Liver (tissue), 9 donors: Measurements from ENCODE around the gene CTSC. TPM values are rescaled to one million over a fixed set of nuclear protein-coding genes. Genes with fewer than 3 reads are reported as not detected.

ENCODE experiments used
- DNase-seq: peaks from one replicate; pipeline ENCODE4 v3.0.0-alpha.2; 2017; ENCODE audit warnings: low spot score
- H3K27ac ChIP-seq, 2 donors: one replicate each; pipeline ENCODE4 v1.7.0; 2013; ENCODE audit warnings: inconsistent platforms in 2 of 2, low read length in 2 of 2, control low read depth in 1 of 2, low read depth in 1 of 2, mild to moderate bottlenecking in 1 of 2
- H3K27me3 ChIP-seq, 4 donors: one replicate each; pipeline versions ENCODE4 v1.6.1 to v1.7.0; 2013; ENCODE audit warnings: low read length in 3 of 4, inconsistent platforms in 1 of 4, mild to moderate bottlenecking in 1 of 4, moderate library complexity in 1 of 4; ENCODE audit not compliant: control insufficient read depth in 4 of 4, insufficient read depth in 4 of 4
- H3K36me3 ChIP-seq, 4 donors: one replicate each; pipeline versions ENCODE4 v1.6.1 to v1.7.0; 2013; ENCODE audit warnings: low read length in 3 of 4, mild to moderate bottlenecking in 3 of 4, low read depth in 1 of 4, moderate library complexity in 1 of 4; ENCODE audit not compliant: control insufficient read depth in 4 of 4, insufficient read depth in 3 of 4
- H3K4me1 ChIP-seq, 4 donors: one replicate each; pipeline versions ENCODE4 v1.6.1 to v1.7.0; 2013; ENCODE audit warnings: low read length in 3 of 4, mild to moderate bottlenecking in 3 of 4, moderate library complexity in 1 of 4; ENCODE audit not compliant: control insufficient read depth in 4 of 4, insufficient read depth in 4 of 4
- H3K4me3 ChIP-seq, 3 donors: one replicate each; pipeline versions ENCODE4 v1.6.1 to v1.7.0; 2013; ENCODE audit warnings: low read length in 3 of 3, control low read depth in 1 of 3, low read depth in 1 of 3, mild to moderate bottlenecking in 1 of 3
- H3K9ac ChIP-seq, 2 donors: one replicate each; pipeline ENCODE4 v1.7.0; 2013; ENCODE audit warnings: low read length in 2 of 2, mild to moderate bottlenecking in 2 of 2, moderate library complexity in 2 of 2, control low read depth in 1 of 2, low read depth in 1 of 2
- H3K9me3 ChIP-seq, 4 donors: one replicate each; pipeline versions ENCODE4 v1.6.1 to v1.7.0; 2013; ENCODE audit warnings: low read length in 3 of 4; ENCODE audit not compliant: control insufficient read depth in 4 of 4
- EGR1 ChIP-seq, 2 donors: IDR thresholded peaks; 2 replicates each; pipeline ENCODE4 v1.6.1; 2016 to 2018; ENCODE audit warnings: antibody characterized with exemption in 2 of 2, low read depth in 2 of 2
- FOXA1 ChIP-seq: IDR thresholded peaks from 2 replicates; pipeline ENCODE4 v1.6.1; 2016; ENCODE audit warnings: antibody characterized with exemption
- FOXA2 ChIP-seq: IDR thresholded peaks from 2 replicates; pipeline ENCODE4 v1.6.1; 2016; ENCODE audit warnings: antibody characterized with exemption
- GABPA ChIP-seq, 2 donors: IDR thresholded peaks in 1 of 2; conservative IDR thresholded peaks in 1 of 2; 2 replicates each; pipeline ENCODE4 v1.6.1; 2016; ENCODE audit warnings: antibody characterized with exemption in 2 of 2, mild to moderate bottlenecking in 1 of 2, moderate library complexity in 1 of 2
- HNF4A ChIP-seq, 2 donors: conservative IDR thresholded peaks; 2 replicates each; pipeline ENCODE4 v1.6.1; 2016; ENCODE audit warnings: antibody characterized with exemption in 2 of 2, mild to moderate bottlenecking in 2 of 2
- HNF4G ChIP-seq: IDR thresholded peaks from 2 replicates; pipeline ENCODE4 v1.6.1; 2016; ENCODE audit warnings: antibody characterized with exemption
- JUND ChIP-seq, 2 donors: IDR thresholded peaks; 2 replicates each; pipeline ENCODE4 v1.6.1; 2016; ENCODE audit warnings: antibody characterized with exemption in 2 of 2
- NR2F2 ChIP-seq: IDR thresholded peaks from 2 replicates; pipeline ENCODE4 v1.6.1; 2016; ENCODE audit warnings: antibody characterized with exemption
- RAD21 ChIP-seq, 2 donors: IDR thresholded peaks; 2 replicates each; pipeline ENCODE4 v1.6.1; 2016; ENCODE audit warnings: antibody characterized with exemption in 2 of 2, mild to moderate bottlenecking in 2 of 2
- RXRA ChIP-seq, 2 donors: IDR thresholded peaks; 2 replicates each; pipeline ENCODE4 v1.6.1; 2017 to 2018; ENCODE audit warnings: antibody characterized with exemption in 2 of 2, mild to moderate bottlenecking in 1 of 2
- SP1 ChIP-seq: IDR thresholded peaks from 2 replicates; pipeline ENCODE4 v1.6.1; 2018; ENCODE audit warnings: antibody characterized with exemption, mild to moderate bottlenecking
- TAF1 ChIP-seq: conservative IDR thresholded peaks from 2 replicates; pipeline ENCODE4 v1.6.1; 2016; ENCODE audit warnings: antibody characterized with exemption, mild to moderate bottlenecking
- YY1 ChIP-seq: IDR thresholded peaks from 2 replicates; pipeline ENCODE4 v1.6.1; 2016; ENCODE audit warnings: antibody characterized with exemption, mild to moderate bottlenecking
- WGBS: extraction: QIAGEN DNeasy Blood & Tissue Kit; methylation state at CpG from one replicate; pipeline ENCODE4 v1.1.7; 2013; 5-methylcytosine and 5-hydroxymethylcytosine counted together
- polyA plus RNA-seq, 2 donors: library from polyadenylated mRNA; stranded (reverse) in 1 of 2; unstranded in 1 of 2; fragments of 200-250 nt in 1 of 2; fragments of >200 nt in 1 of 2; fragmentation: Nextera tagmentation in 1 of 2; extraction: Ambion mirVana in 1 of 2; gene quantifications; one replicate each; pipeline versions ENCODE4 v1.2.1 to v1.2.3, GENCODE V29; 2013 to 2015
- total RNA-seq, 2 donors: library from RNA; depleted of rRNA; stranded (reverse); fragments of >200 nt; gene quantifications; one replicate each; pipeline ENCODE4 v1.2.3, GENCODE V29; 2014
- TF ChIP-seq, protein P1 (sequence below): IDR thresholded peaks from 2 replicates; pipeline ENCODE4 v1.6.1; 2016; ENCODE audit warnings: antibody characterized with exemption
- TF ChIP-seq, protein P2 (sequence below): IDR thresholded peaks from 2 replicates; pipeline ENCODE4 v1.6.1; 2016; ENCODE audit warnings: antibody characterized with exemption
- TF ChIP-seq, protein P3 (sequence below): fragments of 150-350 bp; IDR thresholded peaks from 2 replicates; pipeline ENCODE4 v1.5.1; 2017; ENCODE audit warnings: improper control_type of control experiment, low read depth, low read length; ENCODE audit not compliant: missing input control
- TF ChIP-seq, protein P4 (sequence below): IDR thresholded peaks from 2 replicates; pipeline ENCODE4 v1.6.1; 2016; ENCODE audit warnings: antibody characterized with exemption
- TF ChIP-seq, protein P5 (sequence below): IDR thresholded peaks from 2 replicates; pipeline ENCODE4 v1.6.1; 2016; ENCODE audit warnings: antibody characterized with exemption, mild to moderate bottlenecking
- donor health status: healthy.
- donor health status: healthy.
- donor health status: healthy.
- donor health status: healthy.
- donor health status: healthy.

CTSC gene
- total and polyA plus RNA-seq, 4 donors = 22.4 to 68.7 (median 31.3) TPM

DNA sequence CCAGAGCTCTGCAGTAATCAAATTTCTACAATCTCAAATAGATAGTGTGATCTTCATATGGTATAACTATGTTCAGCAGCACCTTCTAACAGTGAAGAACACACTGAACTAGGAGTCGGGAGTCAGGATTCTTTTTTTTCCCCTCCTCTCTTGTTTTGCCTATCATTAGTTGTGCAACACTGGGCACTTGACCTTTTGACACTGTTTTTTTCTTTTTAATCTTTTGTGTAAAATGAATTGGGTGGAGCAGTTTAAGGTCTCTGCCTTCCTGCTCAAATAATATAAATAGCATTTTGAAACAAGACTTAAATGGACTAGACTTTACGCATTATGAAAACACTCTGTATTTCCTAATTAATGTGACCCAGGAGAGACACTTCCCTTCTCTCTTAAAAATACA, 39.7 kb downstream of the CTSC start:
- DNase-seq = no peak
- WGBS = 47% methylated on average over 2 of the region's 2 CpGs
- no peaks in the 10 kb centered on the region for H3K36me3 ChIP-seq
- H3K9ac ChIP-seq = no peak overlapping the region
- H3K27ac ChIP-seq = no peak overlapping the region
- H3K4me1 ChIP-seq = peaks cover 0 to 8% (median 1%) of the 10 kb centered on the region in 4 donors
- no peaks in the 10 kb centered on the region for H3K9me3 ChIP-seq
- H3K4me3 ChIP-seq = no peak overlapping the region
- H3K27me3 ChIP-seq = no peaks in the 10 kb centered on the region
- TF ChIP-seq YY1 (no peak), GABPA (IDR thresholded peaks at IDR 0.05 in 1 of 2, conservative IDR thresholded peaks at IDR 0.05 in 1 of 2) (no peak)

DNA sequence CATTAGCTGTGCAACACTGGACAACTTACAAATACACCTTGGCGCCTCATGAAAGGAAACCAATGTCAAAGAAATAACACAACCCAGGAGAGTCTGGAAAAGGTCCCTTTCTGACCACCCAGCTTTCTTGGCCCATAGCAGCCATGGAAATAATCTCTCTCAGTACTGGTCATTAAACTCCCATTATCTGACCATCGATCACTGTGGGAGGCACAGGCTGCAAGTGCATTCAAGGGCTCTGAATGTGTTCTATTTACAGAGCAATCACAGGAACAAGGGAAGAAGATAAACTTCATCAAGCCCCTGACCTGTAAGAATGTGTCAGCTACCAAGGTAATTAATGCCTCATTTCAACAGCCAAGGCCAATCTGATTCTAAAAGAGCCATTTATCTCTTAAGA, 40.1 kb downstream of the CTSC start:
- Histone ChIP-seq H3K27me3 (no peaks in the 10 kb centered on the region), H3K9me3 (no peaks in the 10 kb centered on the region), H3K36me3 (no peaks in the 10 kb centered on the region), H3K4me3 (no peak overlapping the region), H3K27ac (no peak overlapping the region), H3K9ac (no peak overlapping the region), H3K4me1 (peaks cover 0 to 12% (median 5%) of the 10 kb centered on the region in 4 donors)
- DNase-seq = no peak
- 50% methylated on average over 2 of the region's 2 CpGs for WGBS
- TF ChIP-seq, protein P1, sequence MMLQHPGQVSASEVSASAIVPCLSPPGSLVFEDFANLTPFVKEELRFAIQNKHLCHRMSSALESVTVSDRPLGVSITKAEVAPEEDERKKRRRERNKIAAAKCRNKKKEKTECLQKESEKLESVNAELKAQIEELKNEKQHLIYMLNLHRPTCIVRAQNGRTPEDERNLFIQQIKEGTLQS = no peak
- TF ChIP-seq, protein P2, sequence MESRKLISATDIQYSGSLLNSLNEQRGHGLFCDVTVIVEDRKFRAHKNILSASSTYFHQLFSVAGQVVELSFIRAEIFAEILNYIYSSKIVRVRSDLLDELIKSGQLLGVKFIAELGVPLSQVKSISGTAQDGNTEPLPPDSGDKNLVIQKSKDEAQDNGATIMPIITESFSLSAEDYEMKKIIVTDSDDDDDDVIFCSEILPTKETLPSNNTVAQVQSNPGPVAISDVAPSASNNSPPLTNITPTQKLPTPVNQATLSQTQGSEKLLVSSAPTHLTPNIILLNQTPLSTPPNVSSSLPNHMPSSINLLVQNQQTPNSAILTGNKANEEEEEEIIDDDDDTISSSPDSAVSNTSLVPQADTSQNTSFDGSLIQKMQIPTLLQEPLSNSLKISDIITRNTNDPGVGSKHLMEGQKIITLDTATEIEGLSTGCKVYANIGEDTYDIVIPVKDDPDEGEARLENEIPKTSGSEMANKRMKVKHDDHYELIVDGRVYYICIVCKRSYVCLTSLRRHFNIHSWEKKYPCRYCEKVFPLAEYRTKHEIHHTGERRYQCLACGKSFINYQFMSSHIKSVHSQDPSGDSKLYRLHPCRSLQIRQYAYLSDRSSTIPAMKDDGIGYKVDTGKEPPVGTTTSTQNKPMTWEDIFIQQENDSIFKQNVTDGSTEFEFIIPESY = no peak
- TF ChIP-seq JUND (IDR thresholded peaks at IDR 0.05) (no peak), NR2F2 (no peak), EGR1 (IDR thresholded peaks at IDR 0.05; ENCODE audit: low read depth in 2 of 2) (no peak), HNF4G (no peak), SP1 (no peak), HNF4A (conservative IDR thresholded peaks at IDR 0.05) (no peak), FOXA1 (no peak), GABPA (IDR thresholded peaks at IDR 0.05 in 1 of 2, conservative IDR thresholded peaks at IDR 0.05 in 1 of 2) (no peak), FOXA2 (no peak), RXRA (IDR thresholded peaks at IDR 0.05) (no peak), TAF1 (no peak), YY1 (no peak), RAD21 (IDR thresholded peaks at IDR 0.05) (no peak)
- TF ChIP-seq, protein P3, sequence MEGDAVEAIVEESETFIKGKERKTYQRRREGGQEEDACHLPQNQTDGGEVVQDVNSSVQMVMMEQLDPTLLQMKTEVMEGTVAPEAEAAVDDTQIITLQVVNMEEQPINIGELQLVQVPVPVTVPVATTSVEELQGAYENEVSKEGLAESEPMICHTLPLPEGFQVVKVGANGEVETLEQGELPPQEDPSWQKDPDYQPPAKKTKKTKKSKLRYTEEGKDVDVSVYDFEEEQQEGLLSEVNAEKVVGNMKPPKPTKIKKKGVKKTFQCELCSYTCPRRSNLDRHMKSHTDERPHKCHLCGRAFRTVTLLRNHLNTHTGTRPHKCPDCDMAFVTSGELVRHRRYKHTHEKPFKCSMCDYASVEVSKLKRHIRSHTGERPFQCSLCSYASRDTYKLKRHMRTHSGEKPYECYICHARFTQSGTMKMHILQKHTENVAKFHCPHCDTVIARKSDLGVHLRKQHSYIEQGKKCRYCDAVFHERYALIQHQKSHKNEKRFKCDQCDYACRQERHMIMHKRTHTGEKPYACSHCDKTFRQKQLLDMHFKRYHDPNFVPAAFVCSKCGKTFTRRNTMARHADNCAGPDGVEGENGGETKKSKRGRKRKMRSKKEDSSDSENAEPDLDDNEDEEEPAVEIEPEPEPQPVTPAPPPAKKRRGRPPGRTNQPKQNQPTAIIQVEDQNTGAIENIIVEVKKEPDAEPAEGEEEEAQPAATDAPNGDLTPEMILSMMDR = no peak
- TF ChIP-seq, protein P4, sequence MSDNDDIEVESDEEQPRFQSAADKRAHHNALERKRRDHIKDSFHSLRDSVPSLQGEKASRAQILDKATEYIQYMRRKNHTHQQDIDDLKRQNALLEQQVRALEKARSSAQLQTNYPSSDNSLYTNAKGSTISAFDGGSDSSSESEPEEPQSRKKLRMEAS = no peak
- TF ChIP-seq, protein P5, sequence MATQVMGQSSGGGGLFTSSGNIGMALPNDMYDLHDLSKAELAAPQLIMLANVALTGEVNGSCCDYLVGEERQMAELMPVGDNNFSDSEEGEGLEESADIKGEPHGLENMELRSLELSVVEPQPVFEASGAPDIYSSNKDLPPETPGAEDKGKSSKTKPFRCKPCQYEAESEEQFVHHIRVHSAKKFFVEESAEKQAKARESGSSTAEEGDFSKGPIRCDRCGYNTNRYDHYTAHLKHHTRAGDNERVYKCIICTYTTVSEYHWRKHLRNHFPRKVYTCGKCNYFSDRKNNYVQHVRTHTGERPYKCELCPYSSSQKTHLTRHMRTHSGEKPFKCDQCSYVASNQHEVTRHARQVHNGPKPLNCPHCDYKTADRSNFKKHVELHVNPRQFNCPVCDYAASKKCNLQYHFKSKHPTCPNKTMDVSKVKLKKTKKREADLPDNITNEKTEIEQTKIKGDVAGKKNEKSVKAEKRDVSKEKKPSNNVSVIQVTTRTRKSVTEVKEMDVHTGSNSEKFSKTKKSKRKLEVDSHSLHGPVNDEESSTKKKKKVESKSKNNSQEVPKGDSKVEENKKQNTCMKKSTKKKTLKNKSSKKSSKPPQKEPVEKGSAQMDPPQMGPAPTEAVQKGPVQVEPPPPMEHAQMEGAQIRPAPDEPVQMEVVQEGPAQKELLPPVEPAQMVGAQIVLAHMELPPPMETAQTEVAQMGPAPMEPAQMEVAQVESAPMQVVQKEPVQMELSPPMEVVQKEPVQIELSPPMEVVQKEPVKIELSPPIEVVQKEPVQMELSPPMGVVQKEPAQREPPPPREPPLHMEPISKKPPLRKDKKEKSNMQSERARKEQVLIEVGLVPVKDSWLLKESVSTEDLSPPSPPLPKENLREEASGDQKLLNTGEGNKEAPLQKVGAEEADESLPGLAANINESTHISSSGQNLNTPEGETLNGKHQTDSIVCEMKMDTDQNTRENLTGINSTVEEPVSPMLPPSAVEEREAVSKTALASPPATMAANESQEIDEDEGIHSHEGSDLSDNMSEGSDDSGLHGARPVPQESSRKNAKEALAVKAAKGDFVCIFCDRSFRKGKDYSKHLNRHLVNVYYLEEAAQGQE = no peak
